Measurements from ENCODE around the gene MPV17.
"Not testable (repeated sequence)": the region's sequence is repeated elsewhere in the genome, so short reads cannot be mapped to it uniquely, and the experiment has no call there.

The MPV17 gene

GRCh38 chr2:27323596-27324285, 844 bp upstream of the MPV17 start:
- Histone ChIP-seq H3K36me3 (ENCODE audit: control insufficient read depth in 2 of 2, insufficient read depth in 2 of 2, low read length in 2 of 2) (peaks cover 19 to 23% of the 10 kb centered on the region in 2 donors), H3K27ac (ENCODE audit: low read depth in 2 of 2, low read length in 2 of 2) (peak overlapping the region; percentile 84 to 89), H3K4me1 (ENCODE audit: control insufficient read depth in 2 of 2, insufficient read depth in 2 of 2, low read length in 2 of 2) (peaks cover 15 to 23% of the 10 kb centered on the region in 2 donors), H3K9me3 (ENCODE audit: control insufficient read depth in 2 of 2, low read length in 2 of 2) (no peaks in the 10 kb centered on the region), H3K4me3 (ENCODE audit: low read length in 2 of 2) (peak overlapping the region; percentile 67 to 99), H3K9ac (ENCODE audit: low read depth in 1 of 2, low read length in 2 of 2) (peak overlapping the region; percentile 97), H3K27me3 (ENCODE audit: control insufficient read depth in 2 of 2, insufficient read depth in 2 of 2, low read length in 2 of 2) (no peaks in the 10 kb centered on the region)

GRCh38 chr2:27322301-27322765, 564 bp downstream of the MPV17 start:
- H3K27ac ChIP-seq (ENCODE audit: low read depth in 2 of 2, low read length in 2 of 2), result peak overlapping the region; percentile 84 to 89
- no peaks in the 10 kb centered on the region for H3K9me3 ChIP-seq (ENCODE audit: control insufficient read depth in 2 of 2, low read length in 2 of 2)

GRCh38 chr2:27320958-27321543, 1.8 kb downstream of the MPV17 start:
- no peak overlapping the region for H3K4me3 ChIP-seq (ENCODE audit: low read length in 2 of 2)
- H3K27me3 ChIP-seq (ENCODE audit: control insufficient read depth in 2 of 2, insufficient read depth in 2 of 2, low read length in 2 of 2), result no peaks in the 10 kb centered on the region
- no peak overlapping the region for H3K27ac ChIP-seq (ENCODE audit: low read depth in 2 of 2, low read length in 2 of 2)
- peaks cover 2 to 12% of the 10 kb centered on the region in 2 donors for H3K36me3 ChIP-seq (ENCODE audit: control insufficient read depth in 2 of 2, insufficient read depth in 2 of 2, low read length in 2 of 2)
- H3K4me1 ChIP-seq (ENCODE audit: control insufficient read depth in 2 of 2, insufficient read depth in 2 of 2, low read length in 2 of 2), result peaks cover 15 to 23% of the 10 kb centered on the region in 2 donors
- no peak overlapping the region for H3K9ac ChIP-seq (ENCODE audit: low read depth in 1 of 2, low read length in 2 of 2)
- H3K9me3 ChIP-seq (ENCODE audit: control insufficient read depth in 2 of 2, low read length in 2 of 2), result no peaks in the 10 kb centered on the region

More at GRCh38 chr2:27322301-27322765, 564 bp downstream of the MPV17 start:
- H3K9ac ChIP-seq (ENCODE audit: low read depth in 1 of 2, low read length in 2 of 2), result peak overlapping the region; percentile 97
- peaks cover 15 to 23% of the 10 kb centered on the region in 2 donors for H3K4me1 ChIP-seq (ENCODE audit: control insufficient read depth in 2 of 2, insufficient read depth in 2 of 2, low read length in 2 of 2)
- H3K27me3 ChIP-seq (ENCODE audit: control insufficient read depth in 2 of 2, insufficient read depth in 2 of 2, low read length in 2 of 2), result no peaks in the 10 kb centered on the region
- peaks cover 7 to 13% of the 10 kb centered on the region in 2 donors for H3K36me3 ChIP-seq (ENCODE audit: control insufficient read depth in 2 of 2, insufficient read depth in 2 of 2, low read length in 2 of 2)
- H3K4me3 ChIP-seq (ENCODE audit: low read length in 2 of 2), result peak overlapping the region; percentile 67 to 99

GRCh38 chr2:27319839-27320238, 3.1 kb downstream of the MPV17 start:
- H3K4me1 ChIP-seq (ENCODE audit: control insufficient read depth in 2 of 2, insufficient read depth in 2 of 2, low read length in 2 of 2), result peaks cover 15 to 23% of the 10 kb centered on the region in 2 donors
- not testable (repeated sequence) for H3K27me3 ChIP-seq (ENCODE audit: control insufficient read depth in 2 of 2, insufficient read depth in 2 of 2, low read length in 2 of 2); H3K4me3 ChIP-seq (ENCODE audit: low read length in 2 of 2); H3K9ac ChIP-seq (ENCODE audit: low read depth in 1 of 2, low read length in 2 of 2); H3K9me3 ChIP-seq (ENCODE audit: control insufficient read depth in 2 of 2, low read length in 2 of 2); H3K27ac ChIP-seq (ENCODE audit: low read depth in 2 of 2, low read length in 2 of 2)
- H3K36me3 ChIP-seq (ENCODE audit: control insufficient read depth in 2 of 2, insufficient read depth in 2 of 2, low read length in 2 of 2), result peaks cover 0 to 12% of the 10 kb centered on the region in 2 donors

DNA sequence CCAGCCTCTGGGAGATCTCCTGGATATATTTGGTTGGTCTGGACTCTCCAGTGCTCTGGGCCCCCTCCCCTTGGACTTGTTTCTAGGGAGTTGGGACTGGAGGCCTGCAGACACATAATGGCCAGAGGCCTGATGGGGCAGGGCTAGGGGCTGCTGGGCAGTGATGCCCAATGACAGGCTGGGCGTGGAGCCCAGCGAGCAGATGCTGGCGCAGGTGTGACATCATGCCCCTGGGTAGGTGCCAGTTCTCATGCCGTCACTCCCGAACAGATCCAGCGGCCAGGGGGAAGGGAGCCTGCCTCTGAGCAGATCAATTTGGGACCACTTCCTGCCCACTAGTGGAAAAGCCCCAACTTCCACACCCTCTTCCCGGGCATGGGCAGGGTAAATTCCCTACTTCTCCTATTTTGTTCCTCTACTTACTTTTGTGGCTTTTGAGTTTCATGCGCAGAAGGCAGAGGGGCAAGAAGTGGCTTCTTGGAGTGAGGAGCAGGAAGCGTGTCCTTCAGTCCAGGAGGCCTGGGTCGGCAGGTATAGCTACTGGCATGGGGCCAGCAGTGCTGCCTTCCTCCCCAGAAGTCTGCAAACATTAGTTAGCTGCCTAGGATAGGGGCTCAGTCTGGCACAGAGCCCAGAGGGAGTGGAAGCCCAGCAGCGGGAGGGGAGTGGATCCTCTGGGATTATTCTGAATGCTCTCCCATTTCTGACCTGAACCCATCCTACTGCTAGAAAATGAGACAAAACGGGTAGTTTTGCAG, 6.1 kb downstream of the MPV17 start:
- no peaks in the 10 kb centered on the region for H3K9me3 ChIP-seq (ENCODE audit: control insufficient read depth in 2 of 2, low read length in 2 of 2)

DNA sequence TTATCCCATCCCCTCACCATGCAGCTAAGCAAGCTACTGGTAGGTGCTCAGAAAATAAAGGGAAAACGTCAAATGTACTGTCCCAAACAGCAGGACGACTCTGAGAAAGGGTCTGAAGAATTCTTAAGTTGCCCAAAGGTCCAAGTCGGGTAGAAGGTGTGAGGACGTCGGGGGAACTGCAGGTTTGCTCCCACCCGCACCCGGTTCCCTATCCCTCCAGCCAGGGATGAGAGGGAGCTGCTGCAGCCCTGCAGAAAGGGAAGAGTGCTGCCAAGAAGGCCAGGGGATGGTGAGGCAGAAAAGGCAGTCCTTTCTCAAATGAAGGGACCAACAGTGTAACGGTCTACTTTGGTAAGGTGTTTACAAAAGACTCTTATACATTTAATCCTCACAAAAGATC, 7.8 kb downstream of the MPV17 start:
- Histone ChIP-seq H3K27ac (ENCODE audit: low read depth in 2 of 2, low read length in 2 of 2) (no peak overlapping the region), H3K9ac (ENCODE audit: low read depth in 1 of 2, low read length in 2 of 2) (no peak overlapping the region), H3K27me3 (ENCODE audit: control insufficient read depth in 2 of 2, insufficient read depth in 2 of 2, low read length in 2 of 2) (no peaks in the 10 kb centered on the region), H3K4me3 (ENCODE audit: low read length in 2 of 2) (no peak overlapping the region), H3K9me3 (ENCODE audit: control insufficient read depth in 2 of 2, low read length in 2 of 2) (no peaks in the 10 kb centered on the region), H3K4me1 (ENCODE audit: control insufficient read depth in 2 of 2, insufficient read depth in 2 of 2, low read length in 2 of 2) (no peaks in the 10 kb centered on the region), H3K36me3 (ENCODE audit: control insufficient read depth in 2 of 2, insufficient read depth in 2 of 2, low read length in 2 of 2) (peaks cover 0 to 21% of the 10 kb centered on the region in 2 donors)

More for the DNA sequence above, 6.1 kb downstream of the MPV17 start:
- Histone ChIP-seq H3K36me3 (ENCODE audit: control insufficient read depth in 2 of 2, insufficient read depth in 2 of 2, low read length in 2 of 2) (peaks cover 0 to 15% of the 10 kb centered on the region in 2 donors), H3K27ac (ENCODE audit: low read depth in 2 of 2, low read length in 2 of 2) (no peak overlapping the region), H3K4me3 (ENCODE audit: low read length in 2 of 2) (no peak overlapping the region), H3K9ac (ENCODE audit: low read depth in 1 of 2, low read length in 2 of 2) (no peak overlapping the region), H3K27me3 (ENCODE audit: control insufficient read depth in 2 of 2, insufficient read depth in 2 of 2, low read length in 2 of 2) (no peaks in the 10 kb centered on the region), H3K4me1 (ENCODE audit: control insufficient read depth in 2 of 2, insufficient read depth in 2 of 2, low read length in 2 of 2) (peaks cover under 1 to 5% of the 10 kb centered on the region in 2 donors)

- Histone ChIP-seq H3K36me3 (ENCODE audit: control insufficient read depth in 2 of 2, insufficient read depth in 2 of 2, low read length in 2 of 2) (peaks cover 0 to 23% of the 10 kb centered on the region in 2 donors), H3K4me3 (ENCODE audit: low read length in 2 of 2) (no peak overlapping the region), H3K4me1 (ENCODE audit: control insufficient read depth in 2 of 2, insufficient read depth in 2 of 2, low read length in 2 of 2) (no peaks in the 10 kb centered on the region), H3K9ac (ENCODE audit: low read depth in 1 of 2, low read length in 2 of 2) (no peak overlapping the region), H3K9me3 (ENCODE audit: control insufficient read depth in 2 of 2, low read length in 2 of 2) (no peaks in the 10 kb centered on the region), H3K27me3 (ENCODE audit: control insufficient read depth in 2 of 2, insufficient read depth in 2 of 2, low read length in 2 of 2) (no peaks in the 10 kb centered on the region), H3K27ac (ENCODE audit: low read depth in 2 of 2, low read length in 2 of 2) (no peak overlapping the region)
Measured at GRCh38 chr2:27314709-27315108, 8.2 kb downstream of the MPV17 start.

GRCh38 chr2:27313882-27314645, 8.8 kb downstream of the MPV17 start:
- no peaks in the 10 kb centered on the region for H3K9me3 ChIP-seq (ENCODE audit: control insufficient read depth in 2 of 2, low read length in 2 of 2)
- no peaks in the 10 kb centered on the region for H3K4me1 ChIP-seq (ENCODE audit: control insufficient read depth in 2 of 2, insufficient read depth in 2 of 2, low read length in 2 of 2)
- no peaks in the 10 kb centered on the region for H3K27me3 ChIP-seq (ENCODE audit: control insufficient read depth in 2 of 2, insufficient read depth in 2 of 2, low read length in 2 of 2)
- H3K4me3 ChIP-seq (ENCODE audit: low read length in 2 of 2), result no peak overlapping the region
- no peak overlapping the region for H3K27ac ChIP-seq (ENCODE audit: low read depth in 2 of 2, low read length in 2 of 2)
- H3K36me3 ChIP-seq (ENCODE audit: control insufficient read depth in 2 of 2, insufficient read depth in 2 of 2, low read length in 2 of 2), result peaks cover 0 to 25% of the 10 kb centered on the region in 2 donors
- H3K9ac ChIP-seq (ENCODE audit: low read depth in 1 of 2, low read length in 2 of 2), result no peak overlapping the region

DNA sequence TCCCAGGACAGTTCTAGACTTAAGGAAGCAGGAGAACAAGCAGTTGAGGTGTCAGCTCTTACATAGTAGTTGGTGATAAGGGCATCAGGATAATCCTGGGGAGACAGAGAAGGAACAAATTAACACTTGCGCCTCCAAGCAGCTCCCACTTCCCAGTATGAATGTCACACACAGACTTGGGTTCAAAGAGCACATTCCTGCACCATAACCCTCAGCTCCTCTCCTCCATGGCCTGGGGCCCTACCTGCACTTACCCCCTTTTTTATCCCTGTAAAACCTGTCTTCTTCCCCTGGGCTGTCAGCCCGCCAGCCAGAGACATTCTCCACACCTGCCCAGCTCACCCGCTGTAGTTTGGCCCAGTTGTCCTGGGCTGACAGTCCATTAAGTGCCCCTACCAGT, 10.7 kb downstream of the MPV17 start:
- Histone ChIP-seq H3K27me3 (ENCODE audit: control insufficient read depth in 2 of 2, insufficient read depth in 2 of 2, low read length in 2 of 2) (peaks cover 11 to 17% of the 10 kb centered on the region in 2 donors), H3K9ac (ENCODE audit: low read depth in 1 of 2, low read length in 2 of 2) (no peak overlapping the region), H3K9me3 (ENCODE audit: control insufficient read depth in 2 of 2, low read length in 2 of 2) (no peaks in the 10 kb centered on the region), H3K4me3 (ENCODE audit: low read length in 2 of 2) (no peak overlapping the region), H3K36me3 (ENCODE audit: control insufficient read depth in 2 of 2, insufficient read depth in 2 of 2, low read length in 2 of 2) (peaks cover 0 to 24% of the 10 kb centered on the region in 2 donors), H3K4me1 (ENCODE audit: control insufficient read depth in 2 of 2, insufficient read depth in 2 of 2, low read length in 2 of 2) (peaks cover 0 to 5% of the 10 kb centered on the region in 2 donors), H3K27ac (ENCODE audit: low read depth in 2 of 2, low read length in 2 of 2) (no peak overlapping the region)
